Keratinocyte (primary cell): ENCODE measurements around the gene CZIB. TPM values are rescaled to one million over a fixed set of nuclear protein-coding genes. Genes with fewer than 3 reads are reported as not detected.

ENCODE experiments used
- DNase-seq: peaks from one replicate; pipeline ENCODE4 v3.0.0-alpha.2; 2011; ENCODE audit warnings: low read depth, missing footprints, low spot score
- FAIRE-seq: peaks from 2 replicates; lab custom pipeline; 2011; peaks lifted over from hg19 to GRCh38; lab: Jason Lieb, UNC
- H2AFZ ChIP-seq: 2 replicates; pipeline ENCODE4 v1.6.0; 2012; ENCODE audit warnings: low read length, control low read depth, inconsistent platforms; ENCODE audit not compliant: control insufficient read depth
- H3K27ac ChIP-seq: 2 replicates; pipeline ENCODE4 v1.5.1; 2011; ENCODE audit warnings: low read length; ENCODE audit not compliant: control insufficient read depth, insufficient read depth
- H3K27me3 ChIP-seq: 3 replicates; pipeline ENCODE4 v1.6.0; 2011; ENCODE audit warnings: low read length; ENCODE audit not compliant: control insufficient read depth, insufficient read depth; ENCODE audit errors: extremely low read depth
- H3K36me3 ChIP-seq, 2 experiments: 2 replicates in 1 of 2; 3 replicates in 1 of 2; pipeline ENCODE4 v1.5.1; 2011; ENCODE audit warnings: low read length in 2 of 2, mild to moderate bottlenecking in 1 of 2; ENCODE audit not compliant: control insufficient read depth in 2 of 2, insufficient read depth in 2 of 2; ENCODE audit errors: extremely low read depth in 1 of 2
- H3K4me1 ChIP-seq: 3 replicates; pipeline ENCODE4 v1.5.1; 2011; ENCODE audit warnings: low read length; ENCODE audit not compliant: control insufficient read depth, insufficient read depth; ENCODE audit errors: extremely low read depth
- H3K4me2 ChIP-seq: 3 replicates; pipeline ENCODE4 v1.6.0; 2011; ENCODE audit warnings: low read depth, low read length; ENCODE audit not compliant: control insufficient read depth, insufficient read depth; ENCODE audit errors: extremely low read depth
- H3K4me3 ChIP-seq, 3 experiments: fragments of 200-600 bp in 1 of 3; sonication (generic) in 1 of 3; 2 replicates in 2 of 3; 3 replicates in 1 of 3; pipeline ENCODE4 v1.5.1; 2011 to 2016; ENCODE audit warnings: low read length in 3 of 3, mild to moderate bottlenecking in 3 of 3, control low read depth in 2 of 3, inconsistent platforms in 1 of 3, low read depth in 1 of 3, mixed read lengths in 1 of 3, mixed run types in 1 of 3, moderate library complexity in 1 of 3; ENCODE audit not compliant: control insufficient read depth in 2 of 3, insufficient read depth in 2 of 3; ENCODE audit errors: extremely low read depth in 1 of 3
- H3K79me2 ChIP-seq: 2 replicates; pipeline ENCODE4 v1.6.0; 2012; ENCODE audit warnings: low read length; ENCODE audit not compliant: control insufficient read depth, insufficient read depth
- H3K9ac ChIP-seq: 3 replicates; pipeline ENCODE4 v1.6.0; 2011; ENCODE audit warnings: low read length; ENCODE audit not compliant: control insufficient read depth, insufficient read depth; ENCODE audit errors: extremely low read depth
- H3K9me1 ChIP-seq: 3 replicates; pipeline ENCODE4 v1.6.0; 2011; ENCODE audit warnings: low read length; ENCODE audit not compliant: control insufficient read depth, insufficient read depth; ENCODE audit errors: extremely low read depth
- H3K9me3 ChIP-seq: 2 replicates; pipeline ENCODE4 v1.5.1; 2012; ENCODE audit warnings: low read depth, low read length; ENCODE audit not compliant: control insufficient read depth
- H4K20me1 ChIP-seq: 3 replicates; pipeline ENCODE4 v1.6.0; 2011; ENCODE audit warnings: low read length; ENCODE audit not compliant: control insufficient read depth, insufficient read depth; ENCODE audit errors: extremely low read depth
- CTCF ChIP-seq, 3 experiments: IDR thresholded peaks in 1 of 3; conservative IDR thresholded peaks in 1 of 3; optimal IDR thresholded peaks in 1 of 3; 2 replicates in 2 of 3; 3 replicates in 1 of 3; pipeline versions ENCODE3 to v1.5.1; 2011; ENCODE audit warnings: low read length in 3 of 3, mild to moderate bottlenecking in 3 of 3, moderate library complexity in 2 of 3, control low read depth in 1 of 3, inconsistent platforms in 1 of 3; ENCODE audit not compliant: insufficient read depth in 2 of 3; ENCODE audit errors: extremely low read depth in 1 of 3
- EZH2 ChIP-seq: IDR thresholded peaks from one replicate; pipeline ENCODE4 v1.6.1; 2012; ENCODE audit warnings: inconsistent platforms, mild to moderate bottlenecking, low read length, moderate library complexity
- dilution Hi-C: fragments of 300-500 bp; cut with MboI; formaldehyde crosslinking; loops from one replicate; pipeline ENCODE4 v1.7.0; 2020; ENCODE audit warnings: low sequenced_read_pairs; ENCODE audit not compliant: extremely low pct_ligation_motif_present
- polyA plus RNA-seq, 5 experiments: library from polyadenylated mRNA; depleted of rRNA in 3 of 5; stranded (reverse) in 3 of 5; stranded (forward) in 1 of 5; unstranded in 1 of 5; fragments of >200 nt; gene quantifications; 1 replicate in 1 of 5; 2 replicates in 3 of 5; 3 replicates in 1 of 5; pipeline versions ENCODE4 v1.2.1 to v1.2.3, GENCODE V29; 2011 to 2012; ENCODE audit warnings: missing spikeins in 2 of 5, low read depth in 1 of 5, low replicate concordance in 1 of 5

The CZIB gene
- polyA plus RNA-seq, 1 donor (not counting 4 experiments of a cell fraction or from before 2014, with no cell fraction given) = 52.6 TPM

GRCh38 chr1:53183095-53183990, 37.1 kb downstream of the CZIB start:
- no peak for TF ChIP-seq EZH2
- no peak for TF ChIP-seq CTCF (optimal IDR thresholded peaks at IDR 0.05 in 1 of 3, IDR thresholded peaks at IDR 0.05 in 1 of 3, conservative IDR thresholded peaks at IDR 0.05 in 1 of 3; ENCODE audit: extremely low read depth in 1 of 3, insufficient read depth in 2 of 3, low read length in 3 of 3)
- Histone ChIP-seq H3K27me3 (peaks cover 3% of the 10 kb centered on the region), H3K9ac (no peak overlapping the region), H3K4me1 (peaks cover 6% of the 10 kb centered on the region), H3K9me1 (no peaks in the 10 kb centered on the region), H3K9me3 (no peaks in the 10 kb centered on the region), H3K4me3 (no peak overlapping the region), H2AFZ (no peak overlapping the region), H3K36me3 (no peaks in the 10 kb centered on the region), H4K20me1 (no peaks in the 10 kb centered on the region), H3K79me2 (no peaks in the 10 kb centered on the region), H3K4me2 (no peak overlapping the region), H3K27ac (no peak overlapping the region)
- dilution Hi-C loops = no loop called here
- DNase-seq (no peak), FAIRE-seq (no peak)

- no peaks in the 10 kb centered on the region for H4K20me1 ChIP-seq
- no peak overlapping the region for H3K27ac ChIP-seq
- dilution Hi-C loops = no loop called here
- no peak for DNase-seq
- TF ChIP-seq CTCF (optimal IDR thresholded peaks at IDR 0.05 in 1 of 3, IDR thresholded peaks at IDR 0.05 in 1 of 3, conservative IDR thresholded peaks at IDR 0.05 in 1 of 3; ENCODE audit: extremely low read depth in 1 of 3, insufficient read depth in 2 of 3, low read length in 3 of 3) (no peak), EZH2 (no peak)
- no peaks in the 10 kb centered on the region for H3K9me1 ChIP-seq
- H3K9me3 ChIP-seq = no peaks in the 10 kb centered on the region
- H3K9ac ChIP-seq = no peak overlapping the region
- FAIRE-seq = no peak
- no peaks in the 10 kb centered on the region for H3K4me1 ChIP-seq
- H3K27me3 ChIP-seq = peaks cover 3% of the 10 kb centered on the region
- H3K79me2 ChIP-seq = no peaks in the 10 kb centered on the region
- H3K4me3 ChIP-seq = no peak overlapping the region
- H2AFZ ChIP-seq = no peak overlapping the region
- no peaks in the 10 kb centered on the region for H3K36me3 ChIP-seq
- no peak overlapping the region for H3K4me2 ChIP-seq
These were observed 37.7 kb downstream of the CZIB start for GRCh38 chr1:53182716-53183094.
